ENCODE data around the gene MACROD1.

The MACROD1 gene

DNA sequence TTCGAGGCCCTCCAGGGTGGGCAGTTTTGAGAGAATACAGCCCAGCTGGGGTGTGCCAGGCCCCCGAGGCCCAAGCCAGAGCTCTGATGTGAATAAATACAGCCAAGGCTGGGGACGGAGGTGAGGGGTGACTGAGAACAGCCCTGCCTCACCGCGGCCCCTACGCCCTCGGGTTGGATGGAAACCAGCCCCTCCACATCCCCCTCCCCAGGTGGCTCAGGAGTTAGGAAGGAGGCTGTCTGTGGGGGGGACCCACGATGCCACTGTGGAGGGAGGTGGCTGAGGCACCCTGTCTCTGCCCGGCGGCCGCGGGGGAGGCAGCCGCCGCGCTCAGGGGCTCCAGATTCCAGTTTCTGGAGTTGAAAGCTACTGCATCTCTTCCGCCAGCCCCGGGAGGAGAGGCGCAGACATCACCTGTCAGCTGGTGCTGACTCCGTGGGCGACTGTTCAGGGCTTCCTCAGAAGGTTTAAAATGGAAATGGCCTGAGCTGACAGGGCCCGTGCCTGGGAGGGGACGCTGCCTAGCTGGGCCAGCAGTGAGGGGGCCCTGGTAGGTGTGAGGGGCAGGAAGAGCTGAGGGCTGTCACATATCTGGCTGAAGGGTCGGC lies 128.8 kb downstream of the MACROD1 start:
- no peak for DNase-seq (ENCODE audit: low read depth in 1 of 2, low spot score in 1 of 2)

DNA sequence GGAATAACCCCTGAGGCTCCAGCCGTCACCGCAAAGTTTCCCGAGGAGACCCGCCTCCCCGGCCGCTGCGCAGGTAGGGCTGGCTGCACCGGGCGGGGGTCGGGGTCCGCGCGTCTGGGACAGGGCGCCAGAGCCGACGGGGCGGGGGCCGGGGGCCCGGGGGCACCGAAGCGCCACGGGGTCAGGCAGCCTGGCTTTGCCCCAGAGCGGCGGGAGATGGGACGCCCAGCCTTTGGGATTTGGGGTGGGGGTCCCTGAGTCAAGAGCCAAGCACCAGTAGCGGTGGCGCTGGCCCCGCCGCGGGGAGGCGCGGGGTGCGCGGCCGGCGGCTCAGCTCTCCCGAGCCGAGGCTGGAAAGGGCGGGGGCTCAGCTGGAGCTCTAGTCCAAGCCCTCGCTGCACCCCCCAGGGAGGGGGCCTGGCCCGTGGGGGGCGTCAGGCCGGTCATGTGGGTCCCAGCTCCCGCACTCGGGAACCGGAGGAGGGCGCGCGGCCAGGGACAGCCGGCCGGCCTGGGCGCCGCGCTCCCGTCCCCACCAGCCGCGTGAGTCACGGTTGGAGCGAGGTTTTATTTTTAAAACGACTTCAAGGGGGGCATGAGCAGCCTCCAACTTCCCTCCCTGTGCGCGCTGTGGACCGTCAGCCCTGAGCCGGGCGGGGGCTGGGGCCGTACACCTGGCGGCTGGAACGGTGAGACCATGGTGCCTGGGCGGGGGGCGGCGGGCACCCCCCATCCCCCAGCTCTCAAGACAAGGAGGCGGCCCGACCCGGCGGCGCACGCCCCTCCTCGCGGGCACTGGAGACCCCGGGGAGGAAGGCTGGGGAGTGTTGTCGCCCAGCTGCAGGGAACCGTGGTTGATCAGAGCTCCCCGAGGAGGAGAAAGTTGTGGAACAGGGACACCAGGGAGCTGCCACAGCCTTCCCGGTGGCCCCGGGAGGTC lies 129.6 kb downstream of the MACROD1 start:
- no peak for DNase-seq (ENCODE audit: low read depth in 1 of 2, low spot score in 1 of 2)

DNA sequence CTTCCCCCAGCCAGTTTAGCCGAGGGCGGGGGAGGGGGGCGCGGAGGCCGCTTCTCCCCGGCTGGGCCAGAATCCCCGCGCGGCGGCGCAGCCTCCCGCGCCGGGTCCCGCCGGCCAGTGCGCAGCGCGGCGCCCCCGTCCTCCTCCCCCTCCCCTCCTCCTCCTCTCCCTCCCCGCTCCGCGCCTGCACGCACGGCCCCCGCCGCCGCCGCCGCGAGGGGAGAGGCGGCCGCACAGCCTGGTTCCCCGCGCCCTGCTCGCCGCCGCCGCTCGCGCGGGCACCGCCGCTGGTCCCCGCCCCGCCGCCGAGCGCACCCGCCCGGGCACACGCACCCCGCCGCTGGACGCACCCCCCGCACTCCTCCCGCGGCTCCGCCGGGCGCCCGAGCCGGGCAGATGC lies 130.3 kb downstream of the MACROD1 start, which contains the start of gene FLRT1:
Gene FLRT1, plus strand, starts transcription at position 356 of the 400 bp plus-strand sequence. CDS start 80,337 bp downstream, outside the sequence.
- no peak for DNase-seq (ENCODE audit: low read depth in 1 of 2, low spot score in 1 of 2)

DNA sequence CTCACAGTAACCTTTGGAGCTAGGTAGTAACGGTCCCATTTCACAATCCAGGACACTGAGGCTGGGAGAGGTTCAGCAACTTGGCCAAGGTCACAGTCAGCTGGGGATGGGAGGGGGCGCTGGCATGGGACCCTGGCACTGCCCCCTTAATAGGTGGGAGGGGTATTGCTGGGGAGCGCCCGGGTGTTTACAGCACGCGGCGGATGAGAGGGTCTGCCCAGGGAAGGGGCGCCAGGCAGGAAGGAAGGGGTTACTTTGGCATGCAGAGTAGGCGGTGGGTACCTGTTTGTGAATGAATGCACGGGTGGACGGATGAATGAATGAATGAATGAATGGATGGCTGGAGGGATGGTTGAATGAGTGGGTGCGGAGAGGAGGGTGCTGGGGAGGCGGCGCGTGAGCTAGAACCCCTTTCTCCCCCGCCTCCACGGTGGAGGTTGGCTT lies 130.8 kb downstream of the MACROD1 start:
- DNase-seq (ENCODE audit: low read depth in 1 of 2, low spot score in 1 of 2) = no peak

DNA sequence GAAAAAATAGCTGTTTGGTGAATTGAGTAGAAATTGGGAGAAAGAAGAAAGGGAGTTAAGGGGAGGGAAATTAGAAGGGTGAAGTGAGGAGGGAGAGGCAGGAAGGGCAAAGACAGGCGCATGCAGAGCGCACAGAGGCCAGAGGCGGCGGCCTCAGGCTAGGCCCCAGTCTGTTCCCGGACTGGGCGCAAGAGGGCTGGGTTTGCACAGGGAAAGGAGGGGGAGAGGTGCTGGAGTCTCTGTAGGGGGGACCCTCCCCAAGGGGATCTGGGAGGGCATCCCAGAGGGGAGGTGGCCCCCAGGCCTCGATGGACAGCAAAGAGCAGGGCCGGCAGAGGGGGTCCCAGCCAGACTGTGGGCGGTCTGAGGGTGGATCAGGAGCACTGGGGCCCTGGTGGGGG lies 131.5 kb downstream of the MACROD1 start:
- DNase-seq (ENCODE audit: low read depth in 1 of 2, low spot score in 1 of 2) = no peak

DNA sequence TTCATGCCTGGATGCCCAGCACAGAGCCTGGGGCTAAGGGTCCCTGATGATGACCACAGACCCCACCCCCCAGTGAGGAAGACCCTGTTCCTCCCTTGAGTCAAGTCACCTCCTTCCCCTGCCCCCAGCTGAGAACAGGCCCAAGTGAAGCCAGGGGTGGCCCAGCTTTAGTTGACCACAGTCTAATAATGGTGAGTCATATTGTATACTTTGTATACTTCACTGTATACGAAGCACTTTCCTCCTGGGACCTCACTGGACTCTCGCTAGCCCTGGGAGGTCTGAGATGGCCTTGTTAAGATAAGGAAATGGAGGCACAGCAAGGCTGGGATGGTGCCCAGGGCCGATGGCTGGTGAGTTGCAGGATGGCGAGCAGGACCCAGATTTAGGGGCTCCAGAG lies 133.9 kb downstream of the MACROD1 start:
- no peak for DNase-seq (ENCODE audit: low read depth in 1 of 2, low spot score in 1 of 2)

DNA sequence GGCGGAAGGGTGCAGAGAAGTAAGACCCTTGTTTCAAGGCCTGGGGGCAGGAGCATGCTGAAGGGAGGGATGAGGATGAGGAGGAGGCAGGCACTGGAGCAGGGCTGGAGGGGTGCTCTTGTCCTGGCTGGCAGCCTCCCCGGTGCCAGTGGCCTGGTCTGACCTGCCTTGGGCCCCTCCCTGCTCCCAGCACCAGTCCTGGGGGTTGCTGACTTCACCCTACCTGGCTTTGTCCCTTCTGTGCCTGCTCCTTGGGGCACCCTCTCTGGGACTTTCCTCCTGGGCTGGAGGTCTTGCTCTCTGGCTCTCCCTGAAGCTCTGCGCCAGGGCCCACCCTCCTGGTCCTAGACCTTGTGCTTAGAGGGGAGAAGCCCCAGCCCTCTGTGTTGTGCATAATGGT lies 134.9 kb downstream of the MACROD1 start:
- no peak for DNase-seq (ENCODE audit: low read depth in 1 of 2, low spot score in 1 of 2)

DNA sequence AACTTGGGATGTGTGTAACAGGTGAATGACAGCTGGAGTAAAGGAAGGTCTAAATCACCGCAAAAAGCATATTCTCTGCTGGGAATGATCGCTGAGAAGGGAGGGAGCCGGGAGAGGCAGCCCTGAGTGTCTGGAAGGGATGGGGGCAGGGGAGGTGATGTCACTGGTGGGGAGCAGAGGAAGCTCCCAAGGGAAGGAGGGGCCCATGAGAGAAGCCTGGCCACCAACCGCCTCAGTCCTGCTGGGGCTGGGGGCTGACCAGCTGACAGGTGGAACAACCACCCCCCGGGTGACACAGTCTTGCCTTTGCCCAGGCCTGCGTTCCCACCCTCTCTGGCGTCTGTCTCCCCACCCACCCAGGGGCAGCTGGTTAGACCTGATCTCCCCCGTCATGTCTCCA lies 136.1 kb downstream of the MACROD1 start:
- no peak for DNase-seq (ENCODE audit: low read depth in 1 of 2, low spot score in 1 of 2)

DNA sequence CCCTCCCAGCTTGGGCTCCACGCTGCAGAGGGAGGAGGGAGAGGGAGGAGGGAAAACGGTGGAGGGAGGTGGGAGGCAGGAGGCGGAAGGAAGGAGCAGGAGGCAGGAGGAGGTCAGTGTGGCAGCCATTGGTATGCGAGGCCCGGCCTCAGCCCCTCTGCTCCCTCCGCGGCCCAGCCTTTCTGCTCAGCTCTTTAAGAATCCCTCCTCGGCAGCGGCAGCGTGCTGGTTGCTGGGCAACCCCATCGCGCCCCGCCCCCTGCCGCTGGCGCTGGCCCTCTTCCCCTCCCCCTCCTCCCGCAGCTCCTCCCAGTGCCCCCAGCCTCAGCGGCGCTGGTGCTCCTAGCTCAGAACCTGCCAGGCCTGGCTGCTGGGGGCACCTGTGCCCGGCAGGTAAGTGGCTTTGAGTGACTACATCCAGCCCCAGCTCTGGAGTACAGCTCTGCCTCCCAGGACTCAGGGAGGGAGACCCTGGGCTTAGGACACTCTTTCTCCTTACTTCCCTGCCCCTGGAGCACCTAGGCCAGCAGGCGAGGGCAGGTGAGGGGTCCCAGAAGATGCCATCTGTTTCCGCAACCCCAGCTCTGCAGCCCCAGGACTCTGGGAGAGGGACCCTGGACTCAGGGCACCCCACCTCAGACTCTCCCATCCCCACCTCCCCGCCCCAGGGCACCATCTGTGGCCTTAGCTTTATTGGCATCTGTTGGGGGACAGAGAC lies 137.4 kb downstream of the MACROD1 start:
- no peak for DNase-seq (ENCODE audit: low read depth in 1 of 2, low spot score in 1 of 2)

DNA sequence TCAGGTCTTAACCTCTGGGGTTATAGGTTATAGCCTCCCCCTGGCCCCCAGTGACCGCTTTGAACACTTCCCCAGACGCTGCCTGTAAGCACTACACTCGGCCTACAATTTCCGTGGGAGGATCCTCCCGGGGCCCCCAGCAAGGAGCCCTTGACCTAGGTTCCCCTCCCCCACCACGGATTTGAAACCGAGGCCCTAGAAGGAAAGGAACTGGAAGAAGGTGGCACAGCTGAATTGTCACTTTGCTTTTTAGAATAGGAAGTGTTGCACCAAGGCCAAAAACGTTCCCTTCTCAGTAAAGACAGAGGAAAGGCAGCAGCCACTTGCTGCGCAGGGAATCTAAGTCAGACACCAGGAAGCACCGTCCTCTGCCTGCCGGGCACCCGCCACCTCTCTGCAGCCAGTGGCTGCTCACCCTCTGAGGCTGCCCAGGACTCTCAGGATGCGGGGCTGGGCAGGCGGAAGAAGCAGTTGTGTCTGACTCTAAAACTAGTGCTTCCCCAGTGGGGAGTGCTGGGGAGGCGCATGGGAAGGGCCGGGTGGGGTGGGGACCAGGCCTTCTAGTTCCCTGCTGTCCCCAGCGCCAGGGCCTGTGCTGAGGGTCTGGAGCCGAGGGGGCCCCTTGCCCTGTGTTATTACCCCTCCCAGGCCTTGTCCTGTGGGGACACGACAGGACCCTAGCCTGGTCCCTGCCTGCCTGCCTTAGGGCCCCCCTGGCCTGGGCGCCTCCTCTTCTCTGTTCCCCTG lies 138.1 kb downstream of the MACROD1 start:
- DNase-seq (ENCODE audit: low read depth in 1 of 2, low spot score in 1 of 2) = no peak

DNA sequence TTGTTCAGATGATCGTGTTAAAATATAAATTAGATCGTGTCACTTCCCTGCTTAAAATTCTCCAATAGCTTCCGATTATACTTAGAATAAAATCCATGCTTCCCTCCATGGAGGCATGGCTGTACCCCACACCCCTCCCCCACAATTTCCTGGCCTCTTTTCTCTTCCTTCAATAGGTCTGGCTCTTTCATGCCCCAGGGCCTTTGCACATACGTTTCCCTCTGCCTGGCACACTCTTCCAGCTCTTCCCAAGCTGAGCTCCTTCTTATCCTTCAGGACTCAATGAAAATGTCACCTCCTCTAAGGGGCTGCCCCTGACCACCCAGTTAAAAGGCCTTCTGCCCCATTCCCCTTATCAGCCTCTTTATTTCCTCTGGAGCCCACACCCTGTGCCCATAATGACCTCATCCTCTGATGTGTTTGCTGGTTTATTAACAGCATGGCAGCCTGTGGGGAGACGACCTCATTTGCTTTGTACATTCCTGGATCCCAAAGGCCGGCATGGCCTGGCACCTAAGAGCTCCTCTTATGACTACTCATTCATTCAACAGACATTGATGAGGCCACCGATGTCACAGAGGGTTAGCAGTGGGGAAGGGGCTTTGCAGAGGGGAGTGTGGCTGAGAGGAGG lies 139.2 kb downstream of the MACROD1 start:
- DNase-seq (ENCODE audit: low read depth in 1 of 2, low spot score in 1 of 2) = no peak

DNA sequence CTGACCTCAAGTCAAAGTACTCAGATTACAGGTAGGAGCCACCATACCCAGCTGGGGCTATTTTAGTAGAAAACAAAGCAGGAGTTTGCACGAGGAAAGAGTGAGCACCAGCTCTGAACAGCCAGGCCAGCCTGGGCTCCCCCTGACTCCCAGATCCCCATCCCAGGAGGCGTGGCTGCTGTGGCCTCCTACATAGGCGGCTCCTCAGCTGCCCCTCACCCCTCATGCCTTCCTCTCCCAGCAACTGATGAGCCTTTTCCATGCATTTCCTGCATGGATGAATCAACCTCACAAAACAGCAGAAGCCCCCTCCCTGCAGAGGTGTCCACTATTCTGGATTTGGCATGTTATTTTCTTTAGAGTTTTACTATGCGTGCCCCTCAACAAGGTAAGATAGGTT lies 140.7 kb downstream of the MACROD1 start:
- no peak for DNase-seq (ENCODE audit: low read depth in 1 of 2, low spot score in 1 of 2)

DNA sequence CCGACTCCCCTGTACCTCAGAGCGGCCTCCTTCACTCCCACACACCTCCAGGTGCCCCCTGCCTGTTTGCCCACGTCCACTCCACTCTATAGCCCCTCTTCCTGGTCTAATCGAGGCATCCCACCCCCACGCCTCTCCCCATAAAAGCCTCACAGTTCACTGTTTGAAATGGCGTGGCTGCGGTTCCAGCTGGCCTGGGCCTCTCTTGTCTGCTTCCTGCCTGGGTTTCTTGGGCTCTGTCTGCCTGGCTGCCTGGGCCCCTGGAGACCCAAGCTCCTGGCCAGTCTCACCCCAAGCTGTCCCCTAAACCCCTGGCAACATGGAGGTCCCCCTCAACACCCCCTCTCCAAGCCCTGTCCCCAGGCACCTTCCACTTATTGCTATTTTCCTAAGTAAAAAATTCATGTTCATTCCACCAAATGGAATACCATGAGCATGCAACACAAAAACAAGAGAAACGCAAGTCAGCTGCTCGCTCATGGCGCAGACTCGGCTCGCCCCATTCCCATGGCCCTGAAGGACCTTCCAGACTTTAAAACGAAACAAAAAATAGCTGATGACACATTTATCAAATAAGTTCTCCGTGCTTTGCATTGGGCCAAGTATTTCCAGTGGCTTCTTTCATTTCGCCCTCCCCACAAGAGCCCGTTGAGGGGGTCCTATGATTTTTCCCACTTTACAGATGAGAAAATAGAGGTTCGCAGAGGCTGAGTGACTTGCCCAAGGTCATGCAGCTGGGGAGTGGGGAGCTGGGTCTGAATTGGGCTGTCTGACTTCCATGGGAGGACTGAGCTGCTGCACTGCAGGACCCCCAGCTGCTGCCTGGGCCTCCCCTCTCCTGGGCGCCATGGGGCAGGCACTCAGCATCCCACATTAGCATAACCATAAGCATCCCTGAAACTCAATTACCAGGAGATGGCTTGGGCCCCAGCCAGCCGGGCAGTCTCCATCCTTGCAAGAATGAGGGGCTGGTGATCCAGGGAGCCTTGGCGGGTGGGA lies 141.9 kb downstream of the MACROD1 start:
- no peak for DNase-seq (ENCODE audit: low read depth in 1 of 2, low spot score in 1 of 2)

DNA sequence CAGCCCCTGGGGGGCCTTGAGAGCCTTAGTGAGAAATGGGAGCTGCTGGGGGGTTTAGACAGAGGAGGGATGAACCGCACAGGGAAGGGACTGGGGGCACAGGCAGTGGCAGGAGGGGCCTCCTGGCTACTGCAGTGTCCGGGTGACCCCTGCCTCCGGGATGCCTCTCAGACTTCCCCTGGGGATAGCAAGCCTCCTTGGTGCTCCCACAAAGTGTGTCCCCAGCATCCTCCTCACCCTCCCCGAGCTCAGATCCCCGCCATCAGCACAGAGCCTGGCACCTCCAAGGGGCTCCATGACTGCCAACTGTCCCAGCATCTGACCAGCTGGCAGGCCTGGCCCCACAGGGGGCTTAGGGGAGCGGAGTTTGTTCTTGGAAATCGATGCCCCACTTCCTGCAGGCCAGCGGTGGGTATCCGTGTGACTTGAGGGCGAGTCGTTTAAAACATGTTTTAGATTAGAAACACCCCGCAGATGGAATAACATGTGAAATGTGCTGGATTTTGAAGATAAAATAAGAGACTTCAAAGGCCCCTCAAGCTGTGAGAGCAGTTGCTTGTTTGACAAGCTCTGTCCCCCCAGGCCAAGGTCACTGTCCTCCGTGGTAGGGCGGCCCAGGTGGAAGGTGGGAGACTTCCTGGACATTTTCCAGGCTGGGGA lies 143.7 kb downstream of the MACROD1 start:
- DNase-seq (ENCODE audit: low read depth in 1 of 2, low spot score in 1 of 2) = no peak

DNA sequence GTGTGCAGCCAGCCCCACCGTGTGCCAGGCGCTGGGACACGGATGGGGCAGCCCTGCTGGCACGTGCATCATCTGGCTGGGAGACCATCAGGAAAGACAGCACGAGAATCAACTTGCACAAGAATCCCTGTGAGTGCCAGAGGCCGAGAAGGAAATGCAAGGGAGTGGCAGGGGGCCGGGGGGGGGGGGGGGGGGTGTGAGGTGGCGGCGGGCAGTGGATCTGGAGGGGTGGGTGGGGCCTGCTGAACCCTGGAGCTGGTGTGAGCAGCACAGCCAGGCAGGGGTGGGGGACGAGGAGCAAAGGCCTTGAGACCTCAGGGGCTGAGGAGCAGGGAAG lies 144.2 kb downstream of the MACROD1 start:
- no peak for DNase-seq (ENCODE audit: low read depth in 1 of 2, low spot score in 1 of 2)

DNA sequence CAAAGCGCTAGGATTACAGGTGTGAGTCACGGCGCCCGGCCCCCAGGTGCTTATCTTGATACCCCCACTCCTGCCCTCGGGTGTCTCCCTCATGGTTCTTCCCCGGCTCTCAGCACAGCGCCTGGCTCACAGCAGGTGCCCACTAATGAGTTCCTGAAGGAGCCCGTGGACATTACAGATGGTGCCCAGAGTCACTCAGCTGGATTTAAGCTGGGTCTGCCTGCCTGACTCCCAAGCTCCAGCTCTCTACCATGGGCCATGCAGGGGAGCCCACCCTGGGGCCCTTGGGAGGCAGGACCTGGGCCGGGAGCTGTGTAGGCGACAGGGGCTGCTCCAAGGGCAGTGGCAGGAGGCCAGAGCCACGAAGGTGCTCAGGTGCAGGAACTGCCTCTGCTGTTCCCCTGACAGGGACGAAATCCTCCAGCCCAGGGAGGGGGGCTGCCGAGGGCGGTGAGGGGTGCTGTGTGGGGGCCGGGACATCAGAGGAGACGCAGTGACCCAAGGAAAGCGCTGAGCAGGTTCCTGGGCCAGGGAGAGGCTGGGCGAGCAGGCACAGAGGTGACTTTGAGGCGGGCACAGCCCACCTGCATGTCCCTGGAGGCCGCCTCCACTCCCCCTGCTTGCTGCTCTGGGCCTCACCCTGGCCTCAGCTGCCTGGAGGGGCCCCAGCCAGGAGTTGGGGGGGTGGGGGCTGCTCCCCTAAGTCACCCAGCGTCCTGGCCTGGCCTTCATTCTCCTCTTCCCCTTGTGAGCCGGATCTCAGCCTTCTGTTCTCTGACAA lies 144.7 kb downstream of the MACROD1 start:
- no peak for DNase-seq (ENCODE audit: low read depth in 1 of 2, low spot score in 1 of 2)

DNA sequence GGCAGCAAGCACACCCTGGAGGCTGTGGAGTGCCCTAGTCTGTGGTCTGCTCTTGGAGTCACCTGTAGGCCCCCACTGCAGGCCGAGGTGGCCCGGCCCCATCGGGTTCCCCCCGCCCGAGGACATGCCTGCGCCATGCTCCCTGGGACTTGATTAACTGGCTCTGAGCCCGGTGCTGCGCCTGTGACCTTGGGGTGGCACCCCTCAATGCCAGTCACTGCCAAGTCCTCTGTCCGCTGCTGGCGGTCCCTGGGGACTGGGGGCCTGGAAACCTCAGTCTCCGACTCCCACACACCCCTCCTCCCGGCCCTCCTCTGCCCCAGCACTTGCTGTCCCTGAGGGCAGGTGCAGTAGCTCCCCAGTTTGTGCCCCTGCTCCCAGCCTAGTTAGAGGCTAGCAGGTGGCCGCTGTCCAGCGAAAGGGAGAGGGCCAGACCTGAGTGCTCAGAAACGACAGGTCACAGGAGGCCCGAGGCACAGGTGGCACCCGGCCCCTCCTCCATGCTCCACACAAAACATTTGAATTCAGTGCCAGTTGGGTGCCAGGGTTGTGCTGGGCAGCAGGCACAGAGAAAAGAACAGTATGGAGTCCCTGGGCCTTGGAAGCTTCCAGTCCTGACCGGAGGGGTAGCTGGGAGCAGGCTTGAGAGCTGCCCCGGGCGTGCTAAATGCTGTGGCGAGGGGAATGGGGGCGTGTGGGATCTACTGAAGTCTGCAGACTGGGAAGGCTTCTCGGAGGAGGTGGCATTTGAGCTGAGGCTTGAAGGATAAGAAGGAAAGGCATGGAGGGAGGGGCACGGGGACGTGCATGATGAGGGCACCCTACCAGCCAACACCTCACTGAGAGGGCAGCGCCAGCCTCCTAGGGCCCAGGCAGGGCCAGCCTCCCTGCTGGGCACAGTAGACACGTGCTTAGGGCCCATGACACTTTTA lies 146.5 kb downstream of the MACROD1 start:
- DNase-seq (ENCODE audit: low read depth in 1 of 2, low spot score in 1 of 2) = no peak
